HepG2 (cell line): ENCODE data around the gene PAGE2B. TPM values are rescaled to one million over a fixed set of nuclear protein-coding genes. Genes with fewer than 3 reads are reported as not detected.
A peak's percentile ranks its signal among the peaks of the same experiment; 100 is the strongest.

Source experiments
- ATAC-seq: fragments of 200-7000 bp; cut with Tn5 transposase; 3 replicates; pipeline ENCODE4 v1.9.1; 2020; ENCODE audit warnings: mild to moderate bottlenecking, moderate library complexity
- BruUV-seq: library from RNA; stranded (reverse); fragments of 400-500 nt; replicated peaks from 2 replicates; lab custom pipeline; 2021; lab: Mats Ljungman, UMichigan
- CTCF ChIA-PET: fragments of 300-600 bp; formaldehyde crosslinking; extraction: SDS; loops from one replicate; lab custom pipeline; 2021; ENCODE audit warnings: low total read pairs, inconsistent platforms, low intra/inter-chr PET ratio; lab: Yijun Ruan, JAX
- POLR2A ChIA-PET: fragments of 350-600 bp; sonication (Branson Sonifier 250); formaldehyde crosslinking; loops from one replicate; lab custom pipeline; 2020; ENCODE audit warnings: antibody characterized with exemption, inconsistent platforms; lab: Yijun Ruan, JAX
- DNase-seq: peaks from one replicate; pipeline ENCODE4 v3.0.0-alpha.2; 2015; ENCODE audit warnings: low spot score
- FAIRE-seq: peaks from 3 replicates; lab custom pipeline; 2011; peaks lifted over from hg19 to GRCh38; lab: Jason Lieb, UNC
- H2AFZ ChIP-seq: one replicate; pipeline ENCODE4 v1.6.1; 2011; ENCODE audit warnings: low read length, inconsistent platforms
- H3K27ac ChIP-seq: fragments of 300-600 bp; 3 replicates; pipeline ENCODE4 v1.8.0; 2011; ENCODE audit warnings: mixed run types, mild to moderate bottlenecking, mixed read lengths, low read length, inconsistent platforms; ENCODE audit not compliant: insufficient read depth; ENCODE audit errors: extremely low read length
- H3K27me3 ChIP-seq, 2 experiments: fragments of 200-600 bp in 1 of 2; 2 replicates in 1 of 2; 3 replicates in 1 of 2; pipeline versions ENCODE4 v1.6.0 to v1.8.0; 2011; ENCODE audit warnings: low read length in 2 of 2, mild to moderate bottlenecking in 2 of 2, moderate library complexity in 2 of 2, inconsistent platforms in 1 of 2; ENCODE audit not compliant: insufficient read depth in 2 of 2, control insufficient read depth in 1 of 2
- H3K36me3 ChIP-seq, 2 experiments: fragments of 200-600 bp in 1 of 2; replicated peaks in 1 of 2; 2 replicates in 1 of 2; 3 replicates in 1 of 2; pipeline versions ENCODE4 v1.5.1 to v1.8.0; 2011; ENCODE audit warnings: low read length in 2 of 2, inconsistent platforms in 1 of 2; ENCODE audit not compliant: insufficient read depth in 2 of 2, control insufficient read depth in 1 of 2
- H3K4me1 ChIP-seq: 2 replicates; pipeline ENCODE4 v1.5.1; 2012; ENCODE audit warnings: low read length, inconsistent platforms; ENCODE audit not compliant: insufficient read depth
- H3K4me2 ChIP-seq: 2 replicates; pipeline ENCODE4 v1.6.0; 2011; ENCODE audit warnings: low read depth, low read length, inconsistent platforms
- H3K4me3 ChIP-seq, 3 experiments: fragments of 200-600 bp in 1 of 3; sonication (generic), shearing (Covaris generic) in 1 of 3; replicated peaks in 1 of 3; 2 replicates each; pipeline ENCODE4 v1.5.1; 2011 to 2016; ENCODE audit warnings: low read length in 3 of 3, inconsistent platforms in 2 of 3, low read depth in 2 of 3, mild to moderate bottlenecking in 2 of 3, control low read depth in 1 of 3, mixed read lengths in 1 of 3; ENCODE audit not compliant: insufficient read depth in 1 of 3
- H3K79me2 ChIP-seq: one replicate; pipeline ENCODE4 v1.6.1; 2011; ENCODE audit warnings: low read length, inconsistent platforms; ENCODE audit not compliant: insufficient read depth
- H3K9ac ChIP-seq: 2 replicates; pipeline ENCODE4 v1.6.0; 2011; ENCODE audit warnings: mild to moderate bottlenecking, low read depth, low read length, inconsistent platforms; ENCODE audit not compliant: insufficient read depth
- H3K9me3 ChIP-seq: 2 replicates; pipeline ENCODE4 v1.5.1; 2012; ENCODE audit warnings: mild to moderate bottlenecking, low read length
- H4K20me1 ChIP-seq: 2 replicates; pipeline ENCODE4 v1.6.0; 2011; ENCODE audit warnings: inconsistent platforms, mild to moderate bottlenecking, low read length, moderate library complexity; ENCODE audit not compliant: insufficient read depth
- BCL6 ChIP-seq: IDR thresholded peaks from 2 replicates; pipeline ENCODE4 v1.6.1; 2016; ENCODE audit warnings: missing genetic modification reagents, missing compliant biosample characterization
- EED ChIP-seq: sonication (generic); formaldehyde crosslinking; IDR thresholded peaks from 2 replicates; pipeline ENCODE4 v1.5.0; 2020; ENCODE audit warnings: mild to moderate bottlenecking, missing genetic modification reagents
- FOXA3 ChIP-seq: IDR thresholded peaks from 2 replicates; pipeline ENCODE4 v1.6.1; 2016; ENCODE audit warnings: missing genetic modification reagents, missing compliant biosample characterization
- KAT2B ChIP-seq: fragments of 150-350 bp; IDR thresholded peaks from 2 replicates; pipeline ENCODE4 v1.6.1; 2014; ENCODE audit warnings: low read depth, low read length, borderline replicate concordance
- MBD4 ChIP-seq: IDR thresholded peaks from 2 replicates; pipeline ENCODE4 v1.6.1; 2012; ENCODE audit warnings: low read length, inconsistent platforms, borderline replicate concordance
- MTF2 ChIP-seq: sonication (generic); formaldehyde crosslinking; IDR thresholded peaks from 2 replicates; pipeline ENCODE4 v1.5.0; 2020; ENCODE audit warnings: missing genetic modification reagents, borderline replicate concordance
- NONO ChIP-seq, 2 experiments: fragments of 450-650 bp in 1 of 2; sonication (generic) in 1 of 2; formaldehyde crosslinking in 1 of 2; IDR thresholded peaks in 1 of 2; conservative IDR thresholded peaks in 1 of 2; 2 replicates each; pipeline versions ENCODE4 v1.6.1 to v1.8.0; 2017 to 2022; ENCODE audit warnings: mild to moderate bottlenecking in 1 of 2, missing genetic modification reagents in 1 of 2, moderate library complexity in 1 of 2
- PCBP2 ChIP-seq: fragments of 200-400 bp; formaldehyde crosslinking; optimal IDR thresholded peaks from 2 replicates; pipeline ENCODE3; 2018; ENCODE audit warnings: low read length, low read depth; ENCODE audit not compliant: poor library complexity, severe bottlenecking
- TP53 ChIP-seq: sonication (generic); formaldehyde crosslinking; conservative IDR thresholded peaks from 2 replicates; pipeline ENCODE4 v1.4.0; 2020; ENCODE audit warnings: missing genetic modification reagents
- ZBTB3 ChIP-seq: sonication (generic); formaldehyde crosslinking; IDR thresholded peaks from 2 replicates; pipeline ENCODE4 v1.4.0; 2020; ENCODE audit warnings: low read depth, mild to moderate bottlenecking, moderate library complexity, missing genetic modification reagents, borderline replicate concordance
- ZBTB38 ChIP-seq: sonication (generic); formaldehyde crosslinking; IDR thresholded peaks from 2 replicates; pipeline ENCODE4 v1.5.1; 2020; ENCODE audit warnings: mild to moderate bottlenecking, missing genetic modification reagents
- ZNF383 ChIP-seq: sonication (generic); formaldehyde crosslinking; IDR thresholded peaks from 2 replicates; pipeline ENCODE4 v1.4.0; 2020; ENCODE audit warnings: missing genetic modification reagents, mild to moderate bottlenecking, borderline replicate concordance
- ZSCAN29 ChIP-seq: sonication (generic); formaldehyde crosslinking; conservative IDR thresholded peaks from 2 replicates; pipeline ENCODE4 v1.4.0; 2020; ENCODE audit warnings: mild to moderate bottlenecking, missing genetic modification reagents
- WGBS: methylation state at CpG from one replicate; pipeline ENCODE4 v1.1.6; 2017; ENCODE audit warnings: low lambda C conversion rate; 5-methylcytosine and 5-hydroxymethylcytosine counted together
- in situ Hi-C: cut with HindIII; loops from 2 replicates; pipeline ENCODE4 v1.10.0; 2017; ENCODE audit warnings: low pct_unique_long_range_greater_than_20kb; ENCODE audit not compliant: extremely low pct_ligation_motif_present
- intact Hi-C: fragments of 100-400 bp; cut with micrococcal nuclease; formaldehyde crosslinking; loops from one replicate; pipeline ENCODE4 v1.10.0; 2022; ENCODE audit not compliant: unreplicated experiment
- polyA plus RNA-seq, 8 experiments: library from polyadenylated mRNA; depleted of rRNA in 3 of 8; stranded (reverse) in 7 of 8; unstranded in 1 of 8; fragments of >200 nt; fragmentation: Illumina TruSeq in 4 of 8; extraction: Trizol in 4 of 8; gene quantifications; 2 replicates each; pipeline versions ENCODE4 v1.2.1 to v1.2.3, GENCODE V29; 2011 to 2016; ENCODE audit warnings: low read depth in 4 of 8, missing spikeins in 1 of 8, mixed read lengths in 1 of 8; ENCODE audit not compliant: insufficient read depth in 1 of 8
- total RNA-seq, 5 experiments: library from RNA; depleted of rRNA; stranded (reverse); fragments of >200 nt; fragmentation: Illumina TruSeq; extraction: Trizol; gene quantifications; 2 replicates each; pipeline ENCODE4 v1.2.3, GENCODE V29; 2016; ENCODE audit warnings: low read depth in 1 of 5
- TF ChIP-seq, protein P1 (sequence below): sonication (generic); formaldehyde crosslinking; IDR thresholded peaks from 2 replicates; pipeline ENCODE4 v1.4.0; 2020; ENCODE audit warnings: missing genetic modification reagents
- TF ChIP-seq, protein P2 (sequence below): IDR thresholded peaks from 2 replicates; pipeline ENCODE4 v1.6.1; 2016; ENCODE audit warnings: low read depth, missing genetic modification reagents, missing compliant biosample characterization

The PAGE2B gene
- total and polyA plus RNA-seq, 2 of the 13 experiments (the other 11 are each of a cell fraction or from before 2014, with no cell fraction given), result 0.57 TPM; not detected in 1

DNA sequence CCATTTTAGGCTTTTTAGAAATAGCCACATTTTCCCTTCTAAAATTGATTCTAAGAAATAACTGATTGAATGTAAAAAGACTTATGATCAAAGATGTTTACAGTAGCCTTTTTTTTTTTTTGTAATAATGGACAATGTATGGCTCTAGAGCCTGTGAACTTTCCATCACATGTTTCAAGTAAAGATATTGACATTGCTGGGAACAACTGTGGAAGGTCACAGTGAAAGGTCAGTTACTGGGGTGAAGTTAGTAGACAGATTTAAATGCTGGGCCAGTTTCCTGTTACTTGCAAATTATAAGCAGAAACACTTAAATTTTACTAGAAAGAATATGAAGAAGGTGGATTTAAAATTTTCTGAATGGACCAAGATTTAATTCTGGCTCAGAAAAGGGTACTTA lies 32.4 kb downstream of the PAGE2B start (continued):
- TF ChIP-seq BCL6 (CRISPR knock-in tag), result peak; percentile 35; the same call in 1 of the 2 replicates
- no peak for TF ChIP-seq ZBTB3
- no peak for TF ChIP-seq ZSCAN29 (CRISPR knock-in tag)
- TF ChIP-seq, protein P1, sequence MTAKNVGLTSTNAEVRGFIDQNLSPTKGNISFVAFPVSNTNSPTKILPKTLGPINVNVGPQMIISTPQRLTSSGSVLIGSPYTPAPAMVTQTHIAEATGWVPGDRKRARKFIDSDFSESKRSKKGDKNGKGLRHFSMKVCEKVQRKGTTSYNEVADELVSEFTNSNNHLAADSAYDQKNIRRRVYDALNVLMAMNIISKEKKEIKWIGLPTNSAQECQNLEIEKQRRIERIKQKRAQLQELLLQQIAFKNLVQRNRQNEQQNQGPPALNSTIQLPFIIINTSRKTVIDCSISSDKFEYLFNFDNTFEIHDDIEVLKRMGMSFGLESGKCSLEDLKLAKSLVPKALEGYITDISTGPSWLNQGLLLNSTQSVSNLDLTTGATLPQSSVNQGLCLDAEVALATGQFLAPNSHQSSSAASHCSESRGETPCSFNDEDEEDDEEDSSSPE (CRISPR knock-in tag), result no peak
- TF ChIP-seq, protein P2, sequence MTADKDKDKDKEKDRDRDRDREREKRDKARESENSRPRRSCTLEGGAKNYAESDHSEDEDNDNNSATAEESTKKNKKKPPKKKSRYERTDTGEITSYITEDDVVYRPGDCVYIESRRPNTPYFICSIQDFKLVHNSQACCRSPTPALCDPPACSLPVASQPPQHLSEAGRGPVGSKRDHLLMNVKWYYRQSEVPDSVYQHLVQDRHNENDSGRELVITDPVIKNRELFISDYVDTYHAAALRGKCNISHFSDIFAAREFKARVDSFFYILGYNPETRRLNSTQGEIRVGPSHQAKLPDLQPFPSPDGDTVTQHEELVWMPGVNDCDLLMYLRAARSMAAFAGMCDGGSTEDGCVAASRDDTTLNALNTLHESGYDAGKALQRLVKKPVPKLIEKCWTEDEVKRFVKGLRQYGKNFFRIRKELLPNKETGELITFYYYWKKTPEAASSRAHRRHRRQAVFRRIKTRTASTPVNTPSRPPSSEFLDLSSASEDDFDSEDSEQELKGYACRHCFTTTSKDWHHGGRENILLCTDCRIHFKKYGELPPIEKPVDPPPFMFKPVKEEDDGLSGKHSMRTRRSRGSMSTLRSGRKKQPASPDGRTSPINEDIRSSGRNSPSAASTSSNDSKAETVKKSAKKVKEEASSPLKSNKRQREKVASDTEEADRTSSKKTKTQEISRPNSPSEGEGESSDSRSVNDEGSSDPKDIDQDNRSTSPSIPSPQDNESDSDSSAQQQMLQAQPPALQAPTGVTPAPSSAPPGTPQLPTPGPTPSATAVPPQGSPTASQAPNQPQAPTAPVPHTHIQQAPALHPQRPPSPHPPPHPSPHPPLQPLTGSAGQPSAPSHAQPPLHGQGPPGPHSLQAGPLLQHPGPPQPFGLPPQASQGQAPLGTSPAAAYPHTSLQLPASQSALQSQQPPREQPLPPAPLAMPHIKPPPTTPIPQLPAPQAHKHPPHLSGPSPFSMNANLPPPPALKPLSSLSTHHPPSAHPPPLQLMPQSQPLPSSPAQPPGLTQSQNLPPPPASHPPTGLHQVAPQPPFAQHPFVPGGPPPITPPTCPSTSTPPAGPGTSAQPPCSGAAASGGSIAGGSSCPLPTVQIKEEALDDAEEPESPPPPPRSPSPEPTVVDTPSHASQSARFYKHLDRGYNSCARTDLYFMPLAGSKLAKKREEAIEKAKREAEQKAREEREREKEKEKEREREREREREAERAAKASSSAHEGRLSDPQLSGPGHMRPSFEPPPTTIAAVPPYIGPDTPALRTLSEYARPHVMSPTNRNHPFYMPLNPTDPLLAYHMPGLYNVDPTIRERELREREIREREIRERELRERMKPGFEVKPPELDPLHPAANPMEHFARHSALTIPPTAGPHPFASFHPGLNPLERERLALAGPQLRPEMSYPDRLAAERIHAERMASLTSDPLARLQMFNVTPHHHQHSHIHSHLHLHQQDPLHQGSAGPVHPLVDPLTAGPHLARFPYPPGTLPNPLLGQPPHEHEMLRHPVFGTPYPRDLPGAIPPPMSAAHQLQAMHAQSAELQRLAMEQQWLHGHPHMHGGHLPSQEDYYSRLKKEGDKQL (CRISPR knock-in tag), result no peak

DNA sequence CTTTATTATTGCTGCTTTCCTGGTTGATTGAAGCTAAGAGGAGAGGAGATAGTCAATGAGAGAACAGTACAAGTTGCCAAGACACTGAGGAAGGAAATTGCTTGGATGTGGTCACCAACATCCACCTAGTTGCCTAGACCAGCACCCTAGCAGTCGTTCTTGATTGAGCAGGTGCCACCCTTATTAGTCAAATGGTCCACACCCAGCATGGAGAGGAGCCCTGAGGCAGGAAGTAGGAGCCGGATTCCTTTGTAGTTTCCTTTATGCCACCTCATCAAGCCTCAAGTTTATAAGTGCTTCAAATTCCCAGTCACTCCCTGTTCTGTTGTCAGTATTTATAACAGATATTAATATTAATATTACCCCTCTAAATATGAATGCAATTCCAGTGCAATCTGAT lies 33.1 kb downstream of the PAGE2B start:
- intact Hi-C loops, result no loop called here
- Histone ChIP-seq H3K79me2 (no peaks in the 10 kb centered on the region), H3K36me3 (no peaks in the 10 kb centered on the region), H4K20me1 (no peaks in the 10 kb centered on the region), H3K4me2 (no peak overlapping the region), H3K4me1 (peaks cover 40% of the 10 kb centered on the region), H3K4me3 (no peak overlapping the region), H3K9ac (no peak overlapping the region), H3K27ac (no peak overlapping the region), H2AFZ (no peak overlapping the region), H3K9me3 (no peaks in the 10 kb centered on the region), H3K27me3 (no peaks in the 10 kb centered on the region)
- no TSS peak for BruUV-seq
- ATAC-seq (no peak), DNase-seq (no peak), FAIRE-seq (no peak)
- 100% methylated on average over 1 of the region's 2 CpGs for WGBS
- ChIA-PET POLR2A (no interaction called here), CTCF (no interaction called here)
- in situ Hi-C loops, result no loop called here
- TF ChIP-seq KAT2B (no peak), ZBTB38 (no peak), FOXA3 (CRISPR knock-in tag) (no peak), NONO (IDR thresholded peaks at IDR 0.05) (no peak), NONO (CRISPR knock-in tag; conservative IDR thresholded peaks at IDR 0.05) (no peak), EED (CRISPR knock-in tag) (no peak), PCBP2 (no peak), ZNF383 (CRISPR knock-in tag) (no peak), MTF2 (CRISPR knock-in tag) (no peak), TP53 (CRISPR knock-in tag) (no peak), MBD4 (no peak)
